GM12878 (cell line): Measurements from ENCODE around the gene MKNK1. TPM values are rescaled to one million over a fixed set of nuclear protein-coding genes. Genes with fewer than 3 reads are reported as not detected.
A peak's percentile ranks its signal among the peaks of the same experiment; 100 is the strongest.

Source experiments
- ATAC-seq: fragments of 200-7000 bp; cut with Tn5 transposase; 3 replicates; pipeline ENCODE4 v1.9.1; 2020; ENCODE audit warnings: mild to moderate bottlenecking, moderate library complexity
- BruUV-seq: library from RNA; stranded (reverse); fragments of 400-500 nt; replicated peaks from 2 replicates; lab custom pipeline; 2021; lab: Mats Ljungman, UMichigan
- CTCF ChIA-PET: fragments of 300-600 bp; sonication (Branson Sonifier 250); formaldehyde crosslinking; extraction: SDS; loops from one replicate; lab custom pipeline; 2021; ENCODE audit warnings: inconsistent platforms; lab: Yijun Ruan, JAX
- POLR2A ChIA-PET: fragments of 350-600 bp; formaldehyde crosslinking; extraction: SDS; loops from one replicate; lab custom pipeline; 2021; ENCODE audit warnings: inconsistent platforms; lab: Charles Lee
- RAD21 ChIA-PET: fragments of 300-600 bp; sonication (Branson Sonifier 250); formaldehyde crosslinking; loops from one replicate; lab custom pipeline; 2023; ENCODE audit warnings: antibody characterized with exemption; ENCODE audit not compliant: unreplicated experiment; lab: Charles Lee
- SMC1A ChIA-PET: fragments of 300-600 bp; sonication (Branson Sonifier 250); formaldehyde crosslinking; loops from one replicate; lab custom pipeline; 2023; ENCODE audit not compliant: unreplicated experiment, uncharacterized antibody; lab: Charles Lee
- DNase-seq: peaks from one replicate; pipeline ENCODE4 v3.0.0-alpha.2; 2011; ENCODE audit warnings: low read depth, low spot score
- FAIRE-seq: peaks from 3 replicates; lab custom pipeline; 2011; peaks lifted over from hg19 to GRCh38; lab: Jason Lieb, UNC
- H2AFZ ChIP-seq: 2 replicates; pipeline ENCODE4 v1.6.0; 2011; ENCODE audit warnings: low read depth, low read length, control low read depth; ENCODE audit not compliant: control insufficient read depth
- H3K27ac ChIP-seq: 2 replicates; pipeline ENCODE4 v1.5.1; 2011; ENCODE audit warnings: control low read depth; ENCODE audit not compliant: control insufficient read depth, insufficient read depth
- H3K27me3 ChIP-seq, 2 experiments: replicated peaks in 1 of 2; 2 replicates each; pipeline versions ENCODE4 v1.6.0 to v1.6.1; 2011; ENCODE audit warnings: low read length in 1 of 2; ENCODE audit not compliant: control insufficient read depth in 2 of 2, insufficient read depth in 2 of 2
- H3K36me3 ChIP-seq, 2 experiments: 2 replicates each; pipeline ENCODE4 v1.5.1; 2011; ENCODE audit warnings: low read length in 1 of 2; ENCODE audit not compliant: control insufficient read depth in 2 of 2, insufficient read depth in 2 of 2
- H3K4me1 ChIP-seq: 2 replicates; pipeline ENCODE4 v1.6.1; 2011; ENCODE audit warnings: mild to moderate bottlenecking, low read length, moderate library complexity, mixed read lengths; ENCODE audit not compliant: control insufficient read depth, insufficient read depth
- H3K4me2 ChIP-seq: 2 replicates; pipeline ENCODE4 v1.6.0; 2011; ENCODE audit warnings: control low read depth; ENCODE audit not compliant: control insufficient read depth, insufficient read depth
- H3K4me3 ChIP-seq: fragments of 200-600 bp; sonication (generic); 2 replicates; pipeline ENCODE4 v1.5.1; 2016
- H3K79me2 ChIP-seq: 2 replicates; pipeline ENCODE4 v1.6.0; 2011; ENCODE audit warnings: low read length; ENCODE audit not compliant: control insufficient read depth, insufficient read depth
- H3K9ac ChIP-seq: 2 replicates; pipeline ENCODE4 v1.8.0; 2011; ENCODE audit warnings: low read length, control low read depth, mixed read lengths; ENCODE audit not compliant: control insufficient read depth, insufficient read depth
- H3K9me3 ChIP-seq: replicated peaks from 3 replicates; pipeline ENCODE4 v1.5.1; 2011; ENCODE audit warnings: mild to moderate bottlenecking, low read length; ENCODE audit not compliant: control insufficient read depth, insufficient read depth
- H4K20me1 ChIP-seq: 2 replicates; pipeline ENCODE4 v1.6.0; 2011; ENCODE audit not compliant: control insufficient read depth, insufficient read depth
- RUNX3 ChIP-seq: IDR thresholded peaks from 2 replicates; pipeline ENCODE4 v1.6.1; 2012; ENCODE audit warnings: low read length, inconsistent platforms
- whole genome bisulfite sequencing: methylation state at CpG from one replicate; pipeline ENCODE4 v1.1.6; 2016; ENCODE audit warnings: low lambda C conversion rate; ENCODE audit not compliant: insufficient replicate concordance, insufficient coverage; ENCODE audit errors: missing lambda C conversion rate; 5-methylcytosine and 5-hydroxymethylcytosine counted together
- in situ Hi-C: fragments of 300-500 bp; cut with MboI; formaldehyde crosslinking; loops from 9 replicates; pipeline ENCODE4 v1.14.3; 2018; ENCODE audit warnings: mixed read lengths
- intact Hi-C: fragments of 100-400 bp; cut with micrococcal nuclease; formaldehyde crosslinking; loops from one replicate; pipeline ENCODE4 v1.14.2; 2022; ENCODE audit not compliant: unreplicated experiment
- polyA plus RNA-seq, 11 experiments: library from polyadenylated mRNA; depleted of rRNA in 4 of 11; unstranded in 6 of 11; stranded (reverse) in 5 of 11; fragments of >200 nt; fragmentation: Nextera tagmentation in 4 of 11; fragmentation: Illumina TruSeq in 1 of 11; extraction: Ambion mirVana in 4 of 11; extraction: Trizol in 1 of 11; gene quantifications; 1 replicate in 1 of 11; 2 replicates in 10 of 11; pipeline versions ENCODE4 v1.2.1 to v1.2.3, GENCODE V29; 2011 to 2016; ENCODE audit warnings: inconsistent platforms in 2 of 11, missing spikeins in 2 of 11, low read depth in 1 of 11
- total RNA-seq, 4 experiments: library from RNA; depleted of rRNA in 3 of 4; stranded (reverse); fragments of >200 nt in 3 of 4; fragmentation: Illumina TruSeq in 1 of 4; extraction: Trizol in 1 of 4; gene quantifications; 2 replicates each; pipeline versions ENCODE4 v1.2.1 to v1.2.3, GENCODE V29; 2013 to 2021
- TF ChIP-seq, protein P1 (sequence below): fragments of 450-650 bp; IDR thresholded peaks from 2 replicates; pipeline ENCODE4 v1.6.1; 2017; ENCODE audit warnings: mild to moderate bottlenecking, moderate library complexity

Gene MKNK1
- total and polyA plus RNA-seq, 10 of the 15 experiments (the other 5 are each of a cell fraction or from before 2014, with no cell fraction given): 13.7 to 29.9 (median 26.5) TPM

DNA sequence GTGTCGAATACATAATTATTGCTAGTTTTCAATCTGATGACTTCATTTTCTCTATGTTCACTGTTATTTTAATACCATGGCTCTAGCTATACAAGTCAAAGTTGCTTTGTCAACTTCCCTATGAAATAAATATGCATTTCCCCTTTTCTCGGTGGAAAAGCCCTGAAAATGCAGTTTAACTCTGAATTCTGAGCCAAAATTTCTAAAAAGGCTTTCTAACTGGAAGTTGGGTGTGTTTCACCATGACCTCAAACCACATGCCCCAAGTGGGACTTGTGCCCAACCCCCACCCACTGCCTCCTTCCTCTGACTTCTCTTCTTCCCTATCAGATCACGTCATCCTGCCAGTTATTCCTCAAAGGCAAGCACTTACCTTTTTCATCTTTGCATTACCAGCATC lies 8.9 kb downstream of the MKNK1 start:
- RAD21 ChIA-PET: no interaction called here
- no peak; the same call in 2 of the 3 replicates for ATAC-seq
- Histone ChIP-seq H3K79me2 (no peaks in the 10 kb centered on the region), H3K9ac (no peak overlapping the region), H4K20me1 (no peaks in the 10 kb centered on the region), H3K4me2 (no peak overlapping the region), H3K36me3 (peaks cover 3 to 8% of the 10 kb centered on the region in 2 experiments; a peak in 3 of 4 replicates), H3K9me3 (no peaks in the 10 kb centered on the region; the same call in 2 of the 3 replicates), H3K27ac (no peak overlapping the region), H3K27me3 (no peaks in the 10 kb centered on the region), H2AFZ (no peak overlapping the region), H3K4me3 (no peak overlapping the region), H3K4me1 (0 out of 2 replicates have a peak, but pooled peaks cover 3% of the 10 kb centered on the region)
- SMC1A ChIA-PET: interaction anchor here (0.7 to 1.0 kb wide), 2 partner anchors 22 to 26 kb away, joined by 3 read pairs; no protein-coding TSS in a partner anchor
- CTCF ChIA-PET: interaction anchor here (0.6 kb wide), 1 partner anchor 21 kb away, joined by 3 read pairs; no protein-coding TSS in a partner anchor
- WGBS: 58% methylated on average over 3 of the region's 3 CpGs
- no peak for DNase-seq
- in situ Hi-C loops (no loop called here), intact Hi-C loops (no loop called here)
- FAIRE-seq: no peak
- no TSS peak for BruUV-seq
- POLR2A ChIA-PET: interaction anchor here (1.9 kb wide), 1 partner anchor 9 kb away, joined by 6 read pairs; the partner anchor contains the start of gene MKNK1
- TF ChIP-seq, protein P1, sequence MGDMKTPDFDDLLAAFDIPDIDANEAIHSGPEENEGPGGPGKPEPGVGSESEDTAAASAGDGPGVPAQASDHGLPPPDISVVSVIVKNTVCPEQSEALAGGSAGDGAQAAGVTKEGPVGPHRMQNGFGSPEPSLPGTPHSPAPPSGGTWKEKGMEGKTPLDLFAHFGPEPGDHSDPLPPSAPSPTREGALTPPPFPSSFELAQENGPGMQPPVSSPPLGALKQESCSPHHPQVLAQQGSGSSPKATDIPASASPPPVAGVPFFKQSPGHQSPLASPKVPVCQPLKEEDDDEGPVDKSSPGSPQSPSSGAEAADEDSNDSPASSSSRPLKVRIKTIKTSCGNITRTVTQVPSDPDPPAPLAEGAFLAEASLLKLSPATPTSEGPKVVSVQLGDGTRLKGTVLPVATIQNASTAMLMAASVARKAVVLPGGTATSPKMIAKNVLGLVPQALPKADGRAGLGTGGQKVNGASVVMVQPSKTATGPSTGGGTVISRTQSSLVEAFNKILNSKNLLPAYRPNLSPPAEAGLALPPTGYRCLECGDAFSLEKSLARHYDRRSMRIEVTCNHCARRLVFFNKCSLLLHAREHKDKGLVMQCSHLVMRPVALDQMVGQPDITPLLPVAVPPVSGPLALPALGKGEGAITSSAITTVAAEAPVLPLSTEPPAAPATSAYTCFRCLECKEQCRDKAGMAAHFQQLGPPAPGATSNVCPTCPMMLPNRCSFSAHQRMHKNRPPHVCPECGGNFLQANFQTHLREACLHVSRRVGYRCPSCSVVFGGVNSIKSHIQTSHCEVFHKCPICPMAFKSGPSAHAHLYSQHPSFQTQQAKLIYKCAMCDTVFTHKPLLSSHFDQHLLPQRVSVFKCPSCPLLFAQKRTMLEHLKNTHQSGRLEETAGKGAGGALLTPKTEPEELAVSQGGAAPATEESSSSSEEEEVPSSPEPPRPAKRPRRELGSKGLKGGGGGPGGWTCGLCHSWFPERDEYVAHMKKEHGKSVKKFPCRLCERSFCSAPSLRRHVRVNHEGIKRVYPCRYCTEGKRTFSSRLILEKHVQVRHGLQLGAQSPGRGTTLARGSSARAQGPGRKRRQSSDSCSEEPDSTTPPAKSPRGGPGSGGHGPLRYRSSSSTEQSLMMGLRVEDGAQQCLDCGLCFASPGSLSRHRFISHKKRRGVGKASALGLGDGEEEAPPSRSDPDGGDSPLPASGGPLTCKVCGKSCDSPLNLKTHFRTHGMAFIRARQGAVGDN: no peak
- peak; percentile 62 for TF ChIP-seq RUNX3
